ENCODE results near the gene AFF3. TPM values are rescaled to one million over a fixed set of nuclear protein-coding genes. Genes with fewer than 3 reads are reported as not detected.
"Not testable (repeated sequence)": the region's sequence is repeated elsewhere in the genome, so short reads cannot be mapped to it uniquely, and the experiment has no call there.

AFF3 gene
- total RNA-seq, 2 experiments from 2014 or later = 5.6 TPM

GRCh38 chr2:99670768-99671734, 471.3 kb downstream of the AFF3 start:
- no peaks in the 10 kb centered on the region for H3K4me1 Mint-ChIP-seq
- intact Hi-C loops (cut with DNase I, micrococcal nuclease) = no loop called here
- H3K27me3 Mint-ChIP-seq = no peaks in the 10 kb centered on the region
- CTCF ChIA-PET = interaction anchor here (0.8 kb wide), 1 partner anchor 21 kb away, joined by 3 read pairs; no protein-coding TSS in a partner anchor
- POLR2A ChIA-PET = no interaction called here
- H3K27ac Mint-ChIP-seq = no peak overlapping the region
- peaks cover 3% of the 10 kb centered on the region for H3K9me3 Mint-ChIP-seq (ENCODE audit: low read depth)
- DNase-seq (no peak), ATAC-seq (no peak)
- H3K4me3 Mint-ChIP-seq = no peak overlapping the region
- H3K36me3 Mint-ChIP-seq (ENCODE audit: low read depth) = peaks cover 6% of the 10 kb centered on the region

GRCh38 chr2:99666256-99666655, 476.1 kb downstream of the AFF3 start:
- no peaks in the 10 kb centered on the region for H3K27me3 Mint-ChIP-seq
- no peaks in the 10 kb centered on the region for H3K4me1 Mint-ChIP-seq
- H3K27ac Mint-ChIP-seq = no peak overlapping the region
- ATAC-seq (no peak), DNase-seq (no peak)
- POLR2A ChIA-PET = no interaction called here
- intact Hi-C loops (cut with DNase I, micrococcal nuclease) = no loop called here
- H3K36me3 Mint-ChIP-seq (ENCODE audit: low read depth) = peaks cover 5% of the 10 kb centered on the region
- H3K4me3 Mint-ChIP-seq = no peak overlapping the region
- CTCF ChIA-PET = interaction anchor here (1.3 kb wide), 1 partner anchor 77 kb away, joined by 7 read pairs; no protein-coding TSS in a partner anchor
- peaks cover 3% of the 10 kb centered on the region for H3K9me3 Mint-ChIP-seq (ENCODE audit: low read depth)

GRCh38 chr2:99663641-99664040, 478.7 kb downstream of the AFF3 start:
- ChIA-PET POLR2A (no interaction called here), CTCF (interaction anchor here (0.7 to 1.3 kb wide), 2 partner anchors 20 to 1571 kb away, joined by 3 to 4 read pairs; no protein-coding TSS in a partner anchor)
- Mint-ChIP-seq H3K9me3 (ENCODE audit: low read depth) (no peaks in the 10 kb centered on the region), H3K27me3 (no peaks in the 10 kb centered on the region), H3K36me3 (ENCODE audit: low read depth) (no peaks in the 10 kb centered on the region), H3K4me1 (no peaks in the 10 kb centered on the region), H3K27ac (no peak overlapping the region), H3K4me3 (no peak overlapping the region)
- intact Hi-C loops (cut with DNase I, micrococcal nuclease) = no loop called here
- DNase-seq = no peak
- no peak for ATAC-seq

- no peak overlapping the region for H3K4me3 Mint-ChIP-seq
- H3K27ac Mint-ChIP-seq = no peak overlapping the region
- POLR2A ChIA-PET = no interaction called here
- CTCF ChIA-PET = interaction anchor here (1.3 kb wide), 1 partner anchor 20 kb away, joined by 4 read pairs; no protein-coding TSS in a partner anchor
- H3K36me3 Mint-ChIP-seq (ENCODE audit: low read depth) = no peaks in the 10 kb centered on the region
- no peaks in the 10 kb centered on the region for H3K9me3 Mint-ChIP-seq (ENCODE audit: low read depth)
- DNase-seq (no peak), ATAC-seq (no peak)
- intact Hi-C loops (cut with DNase I, micrococcal nuclease) = no loop called here
- no peaks in the 10 kb centered on the region for H3K27me3 Mint-ChIP-seq
- H3K4me1 Mint-ChIP-seq = no peaks in the 10 kb centered on the region
Observed at GRCh38 chr2:99662761-99663341, 479.5 kb downstream of the AFF3 start.

- CTCF ChIA-PET; H3K27ac Mint-ChIP-seq; POLR2A ChIA-PET; H3K4me1 Mint-ChIP-seq; H3K27me3 Mint-ChIP-seq; H3K9me3 Mint-ChIP-seq (ENCODE audit: low read depth); DNase-seq; intact Hi-C loops (cut with DNase I, micrococcal nuclease); H3K36me3 Mint-ChIP-seq (ENCODE audit: low read depth); H3K4me3 Mint-ChIP-seq; ATAC-seq: not testable (repeated sequence)
Observed at GRCh38 chr2:99661761-99662160, 480.6 kb downstream of the AFF3 start.

- intact Hi-C loops (cut with DNase I, micrococcal nuclease) = no loop called here
- Mint-ChIP-seq H3K27me3 (no peaks in the 10 kb centered on the region), H3K36me3 (ENCODE audit: low read depth) (no peaks in the 10 kb centered on the region), H3K9me3 (ENCODE audit: low read depth) (no peaks in the 10 kb centered on the region), H3K4me1 (no peaks in the 10 kb centered on the region), H3K4me3 (no peak overlapping the region), H3K27ac (no peak overlapping the region)
- ATAC-seq = no peak
- ChIA-PET CTCF (interaction anchor here (0.6 kb wide), 2 partner anchors 268 to 721 kb away, joined by 3 read pairs; no protein-coding TSS in a partner anchor), POLR2A (no interaction called here)
- DNase-seq = no peak
Observed at GRCh38 chr2:99660616-99661406, 481.6 kb downstream of the AFF3 start.

GRCh38 chr2:99659874-99660273, 482.5 kb downstream of the AFF3 start:
- Mint-ChIP-seq H3K9me3 (ENCODE audit: low read depth) (no peaks in the 10 kb centered on the region), H3K27me3 (no peaks in the 10 kb centered on the region), H3K4me1 (no peaks in the 10 kb centered on the region), H3K36me3 (ENCODE audit: low read depth) (no peaks in the 10 kb centered on the region), H3K27ac (no peak overlapping the region), H3K4me3 (no peak overlapping the region)
- ChIA-PET CTCF (no interaction called here), POLR2A (no interaction called here)
- ATAC-seq = no peak
- intact Hi-C loops (cut with DNase I, micrococcal nuclease) = no loop called here
- no peak for DNase-seq

GRCh38 chr2:99657691-99658258, 484.6 kb downstream of the AFF3 start:
- intact Hi-C loops (cut with DNase I, micrococcal nuclease) = no loop called here
- no peak for ATAC-seq
- CTCF ChIA-PET = no interaction called here

GRCh38 chr2:99656994-99657393, 485.4 kb downstream of the AFF3 start:
- Mint-ChIP-seq H3K27ac (no peak overlapping the region), H3K9me3 (ENCODE audit: low read depth) (no peaks in the 10 kb centered on the region), H3K4me1 (no peaks in the 10 kb centered on the region), H3K27me3 (no peaks in the 10 kb centered on the region), H3K4me3 (no peak overlapping the region), H3K36me3 (ENCODE audit: low read depth) (no peaks in the 10 kb centered on the region)
- ChIA-PET CTCF (no interaction called here), POLR2A (no interaction called here)
- ATAC-seq = no peak
- DNase-seq = no peak
- intact Hi-C loops (cut with DNase I, micrococcal nuclease) = no loop called here

More at GRCh38 chr2:99657691-99658258, 484.6 kb downstream of the AFF3 start:
- POLR2A ChIA-PET = no interaction called here
- DNase-seq = no peak
- no peaks in the 10 kb centered on the region for H3K36me3 Mint-ChIP-seq (ENCODE audit: low read depth)
- H3K4me3 Mint-ChIP-seq = no peak overlapping the region
- H3K27ac Mint-ChIP-seq = no peak overlapping the region
- no peaks in the 10 kb centered on the region for H3K27me3 Mint-ChIP-seq
- no peaks in the 10 kb centered on the region for H3K9me3 Mint-ChIP-seq (ENCODE audit: low read depth)
- H3K4me1 Mint-ChIP-seq = no peaks in the 10 kb centered on the region

GRCh38 chr2:99653433-99653832, 489.0 kb downstream of the AFF3 start:
- ChIA-PET CTCF (no interaction called here), POLR2A (no interaction called here)
- Mint-ChIP-seq H3K4me3 (no peak overlapping the region), H3K27ac (no peak overlapping the region), H3K4me1 (no peaks in the 10 kb centered on the region), H3K27me3 (no peaks in the 10 kb centered on the region), H3K9me3 (ENCODE audit: low read depth) (no peaks in the 10 kb centered on the region), H3K36me3 (ENCODE audit: low read depth) (no peaks in the 10 kb centered on the region)
- intact Hi-C loops (cut with DNase I, micrococcal nuclease) = no loop called here
- ATAC-seq (no peak), DNase-seq (no peak)

- intact Hi-C loops (cut with DNase I, micrococcal nuclease) = no loop called here
- H3K36me3 Mint-ChIP-seq (ENCODE audit: low read depth) = no peaks in the 10 kb centered on the region
Observed at GRCh38 chr2:99652862-99653261, 489.5 kb downstream of the AFF3 start.

More at GRCh38 chr2:99652862-99653261, 489.5 kb downstream of the AFF3 start:
- ATAC-seq = no peak
- ChIA-PET CTCF (no interaction called here), POLR2A (no interaction called here)
- no peaks in the 10 kb centered on the region for H3K27me3 Mint-ChIP-seq
- H3K4me1 Mint-ChIP-seq = no peaks in the 10 kb centered on the region
- no peaks in the 10 kb centered on the region for H3K9me3 Mint-ChIP-seq (ENCODE audit: low read depth)
- no peak for DNase-seq
- H3K27ac Mint-ChIP-seq = no peak overlapping the region
- H3K4me3 Mint-ChIP-seq = no peak overlapping the region

Measured in activated CD4-positive, alpha-beta T cell treated with anti-CD3 and anti-CD28 coated beads for 36 hours (primary cell).